ENCODE measurements around the gene ARHGAP36. TPM values are rescaled to one million over a fixed set of nuclear protein-coding genes. Genes with fewer than 3 reads are reported as not detected.

ARHGAP36 gene
- total RNA-seq: not detected in 2 replicates

DNA sequence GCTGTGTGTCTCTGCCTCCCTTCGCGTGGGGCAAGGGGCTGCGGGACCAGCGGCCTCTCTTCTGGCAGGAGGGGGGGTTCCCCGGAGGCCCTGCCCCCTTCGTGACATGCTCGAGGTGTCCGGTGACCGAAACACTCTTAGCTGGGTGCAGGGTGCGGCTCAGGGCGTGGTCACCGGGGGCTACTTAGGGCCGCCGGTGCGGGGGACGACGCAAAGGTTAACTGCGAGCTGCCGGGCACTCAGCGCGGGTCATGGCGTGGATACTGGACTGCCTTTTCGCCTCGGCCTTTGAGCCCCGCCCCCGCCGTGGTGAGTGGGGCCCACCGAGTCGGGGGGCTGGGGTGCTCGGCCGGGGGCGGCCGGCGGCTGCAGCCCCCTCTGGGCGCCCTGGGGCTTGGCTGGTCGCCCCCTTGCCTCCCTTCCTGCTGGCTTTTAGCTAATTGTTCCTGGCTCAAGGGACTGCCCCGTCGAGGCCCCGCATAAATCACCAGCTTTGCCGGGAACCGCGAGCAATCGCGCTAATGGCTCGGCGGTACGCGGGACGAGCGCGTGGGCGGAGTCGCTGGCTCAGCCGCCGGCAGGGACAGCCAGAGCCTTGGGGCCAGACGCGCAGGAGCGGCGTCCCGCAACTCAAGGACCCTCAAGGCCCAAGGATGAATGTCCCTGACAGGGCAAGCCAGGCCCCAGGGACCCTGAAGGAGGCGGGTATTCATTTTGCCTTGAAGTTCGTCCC lies at the start of gene ARHGAP36:
Gene ARHGAP36 (plus strand): TSS at position 211 of the 733 bp plus-strand sequence. CDS start 23,320 bp downstream, outside the sequence.
- TF ChIP-seq, protein P1, sequence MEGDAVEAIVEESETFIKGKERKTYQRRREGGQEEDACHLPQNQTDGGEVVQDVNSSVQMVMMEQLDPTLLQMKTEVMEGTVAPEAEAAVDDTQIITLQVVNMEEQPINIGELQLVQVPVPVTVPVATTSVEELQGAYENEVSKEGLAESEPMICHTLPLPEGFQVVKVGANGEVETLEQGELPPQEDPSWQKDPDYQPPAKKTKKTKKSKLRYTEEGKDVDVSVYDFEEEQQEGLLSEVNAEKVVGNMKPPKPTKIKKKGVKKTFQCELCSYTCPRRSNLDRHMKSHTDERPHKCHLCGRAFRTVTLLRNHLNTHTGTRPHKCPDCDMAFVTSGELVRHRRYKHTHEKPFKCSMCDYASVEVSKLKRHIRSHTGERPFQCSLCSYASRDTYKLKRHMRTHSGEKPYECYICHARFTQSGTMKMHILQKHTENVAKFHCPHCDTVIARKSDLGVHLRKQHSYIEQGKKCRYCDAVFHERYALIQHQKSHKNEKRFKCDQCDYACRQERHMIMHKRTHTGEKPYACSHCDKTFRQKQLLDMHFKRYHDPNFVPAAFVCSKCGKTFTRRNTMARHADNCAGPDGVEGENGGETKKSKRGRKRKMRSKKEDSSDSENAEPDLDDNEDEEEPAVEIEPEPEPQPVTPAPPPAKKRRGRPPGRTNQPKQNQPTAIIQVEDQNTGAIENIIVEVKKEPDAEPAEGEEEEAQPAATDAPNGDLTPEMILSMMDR (IDR thresholded peaks at IDR 0.05; ENCODE audit: insufficient read depth, low read depth, low read length): no peak
- no peak within 1 kb of the TSS for H3K4me3 ChIP-seq (ENCODE audit: low read depth, low read length)
- no peak for DNase-seq (ENCODE audit: low read depth)

DNA sequence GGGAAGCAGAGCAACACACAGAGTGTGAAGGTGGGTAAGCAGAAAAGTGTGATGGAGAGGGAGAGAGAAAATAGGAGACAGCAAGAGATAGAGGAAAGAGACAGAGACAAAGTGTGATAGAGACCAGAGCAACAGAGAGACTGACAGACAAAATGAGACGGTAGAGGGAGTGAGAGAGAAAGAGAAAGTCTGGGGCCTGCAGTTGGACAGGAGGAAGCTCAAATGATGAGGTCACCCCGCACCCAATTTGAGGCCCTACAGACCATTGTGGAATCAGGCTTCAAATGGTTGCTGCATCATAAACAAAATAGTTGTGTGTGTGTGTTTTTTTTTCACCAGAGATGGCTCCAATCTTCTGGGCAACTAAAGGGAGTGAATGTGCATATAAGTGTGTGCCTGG lies 48.0 kb upstream of the ARHGAP36 start:
- TF ChIP-seq, protein P1 (IDR thresholded peaks at IDR 0.05; ENCODE audit: insufficient read depth, low read depth, low read length): no peak
- DNase-seq (ENCODE audit: low read depth): no peak
- H3K4me3 ChIP-seq (ENCODE audit: low read depth, low read length): no peak overlapping the region

- TF ChIP-seq, protein P1 (IDR thresholded peaks at IDR 0.05; ENCODE audit: insufficient read depth, low read depth, low read length): no peak
- no peak overlapping the region for H3K4me3 ChIP-seq (ENCODE audit: low read depth, low read length)
- no peak for DNase-seq (ENCODE audit: low read depth)
Observed at GRCh38 chrX:131025336-131025735, 32.8 kb upstream of the ARHGAP36 start.

DNA sequence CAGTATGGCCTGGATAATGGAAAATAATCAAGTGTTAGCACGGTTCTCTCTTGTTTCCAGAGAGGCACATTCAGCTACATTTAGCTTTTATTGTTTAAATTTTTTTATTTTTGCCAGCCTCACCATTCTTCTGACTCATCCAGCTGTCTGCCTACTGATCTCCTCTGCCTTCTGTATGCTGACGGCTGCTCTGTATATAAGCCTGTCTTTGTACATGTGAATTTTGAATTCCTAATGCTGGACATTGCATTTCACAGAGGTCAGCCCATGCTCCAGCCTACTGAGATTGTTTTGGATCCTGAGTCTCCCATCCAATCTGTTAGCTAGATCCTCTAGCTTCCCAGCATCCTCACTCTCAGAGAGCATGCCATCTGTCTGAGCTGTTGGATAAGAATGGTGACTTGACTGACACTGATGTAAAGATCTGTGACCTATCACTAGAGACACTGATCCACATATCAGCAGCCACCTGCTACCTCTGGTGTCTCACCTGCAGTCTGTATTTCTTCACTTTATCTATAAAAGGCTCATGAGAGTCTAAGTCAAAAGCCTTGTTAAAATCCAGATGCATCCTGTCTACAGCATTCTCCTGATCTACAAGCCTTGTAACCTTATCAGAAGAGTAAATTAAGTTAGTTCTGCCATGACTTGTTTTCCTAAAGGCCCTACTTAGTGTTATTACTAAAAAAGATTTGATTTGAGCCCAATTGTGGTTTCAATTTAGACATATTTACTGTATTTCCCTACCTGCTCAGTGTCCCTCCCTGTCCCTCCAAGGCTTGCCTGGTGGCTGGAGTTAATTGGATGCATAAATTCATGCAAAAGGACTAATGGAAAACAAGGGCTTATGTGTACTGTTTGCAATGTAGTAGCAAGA lies 25.6 kb upstream of the ARHGAP36 start:
- TF ChIP-seq, protein P1 (IDR thresholded peaks at IDR 0.05; ENCODE audit: insufficient read depth, low read depth, low read length): no peak
- H3K4me3 ChIP-seq (ENCODE audit: low read depth, low read length): no peak overlapping the region

GRCh38 chrX:131034063-131034462 lies 24.1 kb upstream of the ARHGAP36 start:
- TF ChIP-seq, protein P1 (IDR thresholded peaks at IDR 0.05; ENCODE audit: insufficient read depth, low read depth, low read length): no peak
- no peak for DNase-seq (ENCODE audit: low read depth)

More for the DNA sequence above, 25.6 kb upstream of the ARHGAP36 start:
- DNase-seq (ENCODE audit: low read depth): no peak

GRCh38 chrX:131040781-131041180 lies 17.4 kb upstream of the ARHGAP36 start:
- no peak for DNase-seq (ENCODE audit: low read depth)
- TF ChIP-seq, protein P1 (IDR thresholded peaks at IDR 0.05; ENCODE audit: insufficient read depth, low read depth, low read length): no peak
- no peak overlapping the region for H3K4me3 ChIP-seq (ENCODE audit: low read depth, low read length)

More at GRCh38 chrX:131034063-131034462, 24.1 kb upstream of the ARHGAP36 start:
- no peak overlapping the region for H3K4me3 ChIP-seq (ENCODE audit: low read depth, low read length)
